ENCODE data around the gene MYOZ1. TPM values are rescaled to one million over a fixed set of nuclear protein-coding genes. Genes with fewer than 3 reads are reported as not detected.

MYOZ1 gene
- total RNA-seq, 4 donors from 2014 or later: 560 to 1,364 (median 992) TPM

- H3K9me3 ChIP-seq: no peaks in the 10 kb centered on the region
- H3K4me1 ChIP-seq: peaks cover 37 to 52% of the 10 kb centered on the region in 2 donors
- H3K27ac ChIP-seq: peak overlapping the region in 1 of 4 donors; percentile 77
- in situ Hi-C loops (cut with MboI; ENCODE audit: low sequenced_read_pairs in 4 of 4): no loop called here
- no peaks in the 10 kb centered on the region for H3K27me3 ChIP-seq
- no peak overlapping the region for H3K4me3 ChIP-seq
- H3K36me3 ChIP-seq: no peaks in the 10 kb centered on the region
- DNase-seq (no peak), ATAC-seq (no peak)
- intact Hi-C loops (cut with DNase I; ENCODE audit: low total_unique reads): no loop called here
- TF ChIP-seq, protein P1, sequence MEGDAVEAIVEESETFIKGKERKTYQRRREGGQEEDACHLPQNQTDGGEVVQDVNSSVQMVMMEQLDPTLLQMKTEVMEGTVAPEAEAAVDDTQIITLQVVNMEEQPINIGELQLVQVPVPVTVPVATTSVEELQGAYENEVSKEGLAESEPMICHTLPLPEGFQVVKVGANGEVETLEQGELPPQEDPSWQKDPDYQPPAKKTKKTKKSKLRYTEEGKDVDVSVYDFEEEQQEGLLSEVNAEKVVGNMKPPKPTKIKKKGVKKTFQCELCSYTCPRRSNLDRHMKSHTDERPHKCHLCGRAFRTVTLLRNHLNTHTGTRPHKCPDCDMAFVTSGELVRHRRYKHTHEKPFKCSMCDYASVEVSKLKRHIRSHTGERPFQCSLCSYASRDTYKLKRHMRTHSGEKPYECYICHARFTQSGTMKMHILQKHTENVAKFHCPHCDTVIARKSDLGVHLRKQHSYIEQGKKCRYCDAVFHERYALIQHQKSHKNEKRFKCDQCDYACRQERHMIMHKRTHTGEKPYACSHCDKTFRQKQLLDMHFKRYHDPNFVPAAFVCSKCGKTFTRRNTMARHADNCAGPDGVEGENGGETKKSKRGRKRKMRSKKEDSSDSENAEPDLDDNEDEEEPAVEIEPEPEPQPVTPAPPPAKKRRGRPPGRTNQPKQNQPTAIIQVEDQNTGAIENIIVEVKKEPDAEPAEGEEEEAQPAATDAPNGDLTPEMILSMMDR (IDR thresholded peaks at IDR 0.05 in 4 of 5, conservative IDR thresholded peaks at IDR 0.05 in 1 of 5): no peak
- TF ChIP-seq POLR2A (IDR thresholded peaks at IDR 0.05): no peak
Measured at GRCh38 chr10:73588656-73589055, 52.6 kb downstream of the MYOZ1 start.

- ATAC-seq (peak; percentile 58 to 70), DNase-seq (peak in 1 of 2 donors; percentile 27)
- Histone ChIP-seq H3K4me3 (no peak overlapping the region), H3K9me3 (no peaks in the 10 kb centered on the region), H3K27ac (peak overlapping the region; percentile 48 to 73 (median 54)), H3K4me1 (peaks cover 39 to 45% of the 10 kb centered on the region in 2 donors), H3K27me3 (no peaks in the 10 kb centered on the region), H3K36me3 (no peaks in the 10 kb centered on the region)
- in situ Hi-C loops (cut with MboI; ENCODE audit: low sequenced_read_pairs in 4 of 4): no loop called here
- intact Hi-C loops (cut with DNase I; ENCODE audit: low total_unique reads): loop anchor here (2.0 kb wide), 1 partner anchor 38 kb away; no protein-coding TSS in a partner anchor
- TF ChIP-seq, protein P1 (IDR thresholded peaks at IDR 0.05 in 4 of 5, conservative IDR thresholded peaks at IDR 0.05 in 1 of 5): no peak
- no peak for TF ChIP-seq POLR2A (IDR thresholded peaks at IDR 0.05)
Measured at GRCh38 chr10:73586583-73586984, 54.7 kb downstream of the MYOZ1 start.

DNA sequence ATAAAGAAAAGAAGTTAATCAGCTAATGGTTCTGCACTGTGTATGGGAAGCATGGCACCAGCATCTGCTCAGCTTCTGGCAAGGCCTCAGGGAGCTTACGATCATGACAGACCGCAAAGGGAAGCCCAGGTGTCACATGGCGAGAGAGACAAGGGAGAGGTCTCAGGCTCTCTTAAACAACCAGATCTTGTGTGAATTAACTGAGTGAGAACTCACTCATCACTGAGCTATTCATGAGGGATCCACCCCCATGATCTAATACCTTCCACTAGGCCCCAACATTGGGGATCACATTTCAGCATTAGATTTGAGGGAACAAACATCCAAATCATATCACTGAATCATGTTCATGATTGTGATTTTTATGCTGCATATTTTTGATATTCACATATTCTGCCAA is 55.9 kb downstream of the MYOZ1 start:
- Histone ChIP-seq H3K4me3 (no peak overlapping the region), H3K36me3 (no peaks in the 10 kb centered on the region), H3K4me1 (peaks cover 28 to 38% of the 10 kb centered on the region in 2 donors), H3K9me3 (no peaks in the 10 kb centered on the region), H3K27ac (peak overlapping the region; percentile 48 to 73 (median 54)), H3K27me3 (no peaks in the 10 kb centered on the region)
- DNase-seq (no peak), ATAC-seq (no peak)
- TF ChIP-seq POLR2A (IDR thresholded peaks at IDR 0.05): no peak
- TF ChIP-seq, protein P1 (IDR thresholded peaks at IDR 0.05 in 4 of 5, conservative IDR thresholded peaks at IDR 0.05 in 1 of 5): no peak
- in situ Hi-C loops (cut with MboI; ENCODE audit: low sequenced_read_pairs in 4 of 4): no loop called here
- intact Hi-C loops (cut with DNase I; ENCODE audit: low total_unique reads): no loop called here

DNA sequence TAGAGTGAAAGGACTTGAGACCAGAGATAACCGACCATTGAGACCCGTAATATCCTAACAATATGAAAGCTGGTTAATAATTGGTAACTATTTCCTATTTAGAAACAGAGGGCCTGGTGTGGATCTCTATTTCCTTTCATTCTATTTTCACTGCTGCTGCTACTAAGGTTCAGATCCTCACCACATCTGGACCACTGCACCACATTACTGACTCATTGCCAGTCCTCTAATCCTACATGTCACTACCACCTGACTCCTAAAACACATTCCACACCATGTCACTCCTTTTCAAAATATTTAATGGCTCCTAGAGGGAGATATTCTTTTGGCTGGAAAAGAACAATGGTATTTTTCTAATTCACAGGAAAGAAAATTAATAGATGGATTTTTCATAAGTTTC is 56.5 kb downstream of the MYOZ1 start:
- peak overlapping the region; percentile 48 to 73 (median 54) for H3K27ac ChIP-seq
- no peaks in the 10 kb centered on the region for H3K9me3 ChIP-seq
- no peak for ATAC-seq
- H3K4me1 ChIP-seq: peaks cover 28 to 38% of the 10 kb centered on the region in 2 donors
- H3K27me3 ChIP-seq: no peaks in the 10 kb centered on the region
- DNase-seq: no peak
- H3K4me3 ChIP-seq: no peak overlapping the region
- intact Hi-C loops (cut with DNase I; ENCODE audit: low total_unique reads): no loop called here
- in situ Hi-C loops (cut with MboI; ENCODE audit: low sequenced_read_pairs in 4 of 4): no loop called here
- H3K36me3 ChIP-seq: no peaks in the 10 kb centered on the region
- TF ChIP-seq, protein P1 (IDR thresholded peaks at IDR 0.05 in 4 of 5, conservative IDR thresholded peaks at IDR 0.05 in 1 of 5): no peak
- TF ChIP-seq POLR2A (IDR thresholded peaks at IDR 0.05): no peak

- in situ Hi-C loops (cut with MboI; ENCODE audit: low sequenced_read_pairs in 4 of 4) (no loop called here), intact Hi-C loops (cut with DNase I; ENCODE audit: low total_unique reads) (no loop called here)
- peaks cover 49 to 57% of the 10 kb centered on the region in 2 donors for H3K4me1 ChIP-seq
- H3K27ac ChIP-seq: peak overlapping the region in 3 of 4 donors; percentile 46 to 88 (median 60)
- no peak for DNase-seq
- no peaks in the 10 kb centered on the region for H3K27me3 ChIP-seq
- no peaks in the 10 kb centered on the region for H3K36me3 ChIP-seq
- no peak overlapping the region for H3K4me3 ChIP-seq
- no peaks in the 10 kb centered on the region for H3K9me3 ChIP-seq
- ATAC-seq: no peak
- no peak for TF ChIP-seq POLR2A (IDR thresholded peaks at IDR 0.05)
- TF ChIP-seq, protein P1 (IDR thresholded peaks at IDR 0.05 in 4 of 5, conservative IDR thresholded peaks at IDR 0.05 in 1 of 5): no peak
Measured at GRCh38 chr10:73581918-73582317, 59.4 kb downstream of the MYOZ1 start.
